Osteocyte (in vitro differentiated cells): ENCODE data around the gene SAV1. TPM values are rescaled to one million over a fixed set of nuclear protein-coding genes. Genes with fewer than 3 reads are reported as not detected.

Experiments used
- DNase-seq: peaks from one replicate; pipeline ENCODE4 v3.0.0; 2021; ENCODE audit warnings: mixed read lengths; ENCODE audit not compliant: unreplicated experiment; ENCODE audit errors: extremely low spot score
- H3K27ac Mint-ChIP-seq: one replicate; pipeline ENCODE4 v1.8.0; 2021; ENCODE audit warnings: mild to moderate bottlenecking, mixed read lengths; ENCODE audit not compliant: unreplicated experiment
- H3K27me3 Mint-ChIP-seq: one replicate; pipeline ENCODE4 v1.8.0; 2021; ENCODE audit warnings: mixed read lengths; ENCODE audit not compliant: unreplicated experiment
- H3K36me3 Mint-ChIP-seq: one replicate; pipeline ENCODE4 v1.8.0; 2021; ENCODE audit warnings: mixed read lengths; ENCODE audit not compliant: unreplicated experiment
- H3K4me1 Mint-ChIP-seq: one replicate; pipeline ENCODE4 v1.8.0; 2021; ENCODE audit warnings: mixed read lengths; ENCODE audit not compliant: unreplicated experiment
- H3K4me3 Mint-ChIP-seq: one replicate; pipeline ENCODE4 v1.8.0; 2021; ENCODE audit warnings: mild to moderate bottlenecking, moderate library complexity, mixed read lengths; ENCODE audit not compliant: unreplicated experiment
- H3K9me3 Mint-ChIP-seq: one replicate; pipeline ENCODE4 v1.8.0; 2021; ENCODE audit warnings: mixed read lengths; ENCODE audit not compliant: unreplicated experiment
- total RNA-seq: library from RNA; stranded (reverse); gene quantifications from 2 replicates; pipeline ENCODE4 v1.2.1, GENCODE V29; 2021
- TF ChIP-seq, protein P1 (sequence below): fragments of 200-600 bp; sonication (generic); IDR thresholded peaks from 2 replicates; pipeline ENCODE4 v1.5.0; 2021; ENCODE audit warnings: antibody characterized with exemption, mild to moderate bottlenecking, moderate library complexity

Gene SAV1
- total RNA-seq, 1 donor from 2014 or later, result 47.9 TPM

DNA sequence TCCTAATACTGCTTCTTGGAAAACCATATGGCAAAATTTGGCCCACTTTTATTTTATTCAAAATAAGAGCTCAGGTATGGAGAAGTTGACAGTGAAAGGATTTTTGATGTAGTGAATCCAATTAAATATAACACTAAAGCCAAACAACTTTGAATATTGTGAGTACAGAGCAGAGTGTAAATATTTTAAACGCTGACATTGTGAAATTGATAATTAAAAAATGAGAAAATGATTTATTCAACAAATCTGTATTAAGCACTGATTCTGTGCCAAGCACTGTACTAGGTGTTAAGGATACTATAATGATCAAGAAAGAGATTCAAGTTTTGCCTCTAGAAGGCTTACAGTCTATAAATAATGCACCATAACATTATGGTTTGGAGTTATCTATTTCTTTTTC is 57.6 kb downstream of the SAV1 start:
- TF ChIP-seq, protein P1, sequence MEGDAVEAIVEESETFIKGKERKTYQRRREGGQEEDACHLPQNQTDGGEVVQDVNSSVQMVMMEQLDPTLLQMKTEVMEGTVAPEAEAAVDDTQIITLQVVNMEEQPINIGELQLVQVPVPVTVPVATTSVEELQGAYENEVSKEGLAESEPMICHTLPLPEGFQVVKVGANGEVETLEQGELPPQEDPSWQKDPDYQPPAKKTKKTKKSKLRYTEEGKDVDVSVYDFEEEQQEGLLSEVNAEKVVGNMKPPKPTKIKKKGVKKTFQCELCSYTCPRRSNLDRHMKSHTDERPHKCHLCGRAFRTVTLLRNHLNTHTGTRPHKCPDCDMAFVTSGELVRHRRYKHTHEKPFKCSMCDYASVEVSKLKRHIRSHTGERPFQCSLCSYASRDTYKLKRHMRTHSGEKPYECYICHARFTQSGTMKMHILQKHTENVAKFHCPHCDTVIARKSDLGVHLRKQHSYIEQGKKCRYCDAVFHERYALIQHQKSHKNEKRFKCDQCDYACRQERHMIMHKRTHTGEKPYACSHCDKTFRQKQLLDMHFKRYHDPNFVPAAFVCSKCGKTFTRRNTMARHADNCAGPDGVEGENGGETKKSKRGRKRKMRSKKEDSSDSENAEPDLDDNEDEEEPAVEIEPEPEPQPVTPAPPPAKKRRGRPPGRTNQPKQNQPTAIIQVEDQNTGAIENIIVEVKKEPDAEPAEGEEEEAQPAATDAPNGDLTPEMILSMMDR, result no peak

DNA sequence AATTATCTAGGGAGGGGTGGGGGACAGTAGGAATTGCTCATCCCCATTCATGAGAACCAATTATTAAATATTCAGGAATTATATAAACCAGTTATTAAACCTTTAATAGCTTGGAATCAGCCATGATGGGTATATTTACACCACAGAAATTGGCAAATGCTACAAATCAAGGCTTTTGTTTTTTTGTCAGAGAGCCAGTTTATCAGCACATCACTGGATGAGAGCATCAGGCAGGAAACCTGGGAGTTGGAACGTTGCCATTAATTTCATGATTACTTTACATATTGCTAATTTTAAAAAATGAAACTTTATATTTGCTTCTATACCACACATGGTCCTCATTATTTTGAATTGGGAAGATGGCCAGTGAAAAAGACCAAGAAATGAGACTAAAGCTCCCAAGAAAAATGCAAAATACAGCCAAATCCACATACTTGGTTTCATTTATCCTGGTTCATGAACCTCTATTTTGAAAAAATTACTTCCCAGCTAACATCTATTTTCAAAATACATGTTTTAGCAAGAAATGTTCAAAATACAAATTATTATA is 59.7 kb downstream of the SAV1 start:
- H3K27ac Mint-ChIP-seq, result no peak overlapping the region
- TF ChIP-seq, protein P1, result no peak
- H3K4me1 Mint-ChIP-seq, result peaks cover 13% of the 10 kb centered on the region
- H3K36me3 Mint-ChIP-seq, result peaks cover 8% of the 10 kb centered on the region
- DNase-seq, result no peak
- H3K4me3 Mint-ChIP-seq, result no peak overlapping the region
- no peaks in the 10 kb centered on the region for H3K9me3 Mint-ChIP-seq
- no peaks in the 10 kb centered on the region for H3K27me3 Mint-ChIP-seq

More for the DNA sequence above, 57.6 kb downstream of the SAV1 start:
- Mint-ChIP-seq H3K27me3 (no peaks in the 10 kb centered on the region), H3K27ac (no peak overlapping the region), H3K9me3 (no peaks in the 10 kb centered on the region), H3K36me3 (peaks cover 18% of the 10 kb centered on the region), H3K4me3 (no peak overlapping the region), H3K4me1 (peaks cover 12% of the 10 kb centered on the region)
- DNase-seq, result no peak

- H3K36me3 Mint-ChIP-seq, result peaks cover 8% of the 10 kb centered on the region
These were observed 60.3 kb downstream of the SAV1 start for GRCh38 chr14:50607761-50608160.

GRCh38 chr14:50607181-50607580 is 60.9 kb downstream of the SAV1 start:
- TF ChIP-seq, protein P1, result no peak
- Mint-ChIP-seq H3K36me3 (peaks cover 8% of the 10 kb centered on the region), H3K9me3 (no peaks in the 10 kb centered on the region), H3K4me3 (no peak overlapping the region), H3K27me3 (no peaks in the 10 kb centered on the region), H3K4me1 (peaks cover 13% of the 10 kb centered on the region), H3K27ac (no peak overlapping the region)
- DNase-seq, result no peak

More at GRCh38 chr14:50607761-50608160, 60.3 kb downstream of the SAV1 start:
- Mint-ChIP-seq H3K4me1 (peaks cover 13% of the 10 kb centered on the region), H3K27ac (no peak overlapping the region), H3K27me3 (no peaks in the 10 kb centered on the region), H3K4me3 (no peak overlapping the region), H3K9me3 (no peaks in the 10 kb centered on the region)
- TF ChIP-seq, protein P1, result no peak
- no peak for DNase-seq

DNA sequence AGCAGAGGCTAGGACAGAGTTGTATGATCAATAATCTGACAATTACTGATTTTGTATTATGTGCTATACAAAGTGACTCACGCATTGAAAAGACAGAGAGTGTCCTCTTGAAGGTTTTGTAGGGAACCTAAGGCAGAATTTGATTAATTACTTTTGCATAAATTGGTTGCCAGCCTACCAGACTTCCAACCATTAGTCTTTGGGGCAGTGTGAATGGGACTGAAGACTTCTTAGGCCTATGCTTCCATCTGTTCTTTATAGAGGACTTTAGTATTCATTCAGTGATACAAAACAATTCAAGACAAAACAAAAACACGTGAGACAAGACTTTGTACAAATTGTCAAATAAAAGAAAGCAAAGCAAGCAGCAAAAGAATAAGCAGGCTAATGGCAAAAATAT is 61.6 kb downstream of the SAV1 start:
- no peak for DNase-seq
- no peaks in the 10 kb centered on the region for H3K27me3 Mint-ChIP-seq
- TF ChIP-seq, protein P1, result no peak
- H3K36me3 Mint-ChIP-seq, result peaks cover 8% of the 10 kb centered on the region
- no peaks in the 10 kb centered on the region for H3K9me3 Mint-ChIP-seq
- H3K4me1 Mint-ChIP-seq, result peaks cover 13% of the 10 kb centered on the region
- H3K4me3 Mint-ChIP-seq, result no peak overlapping the region
- H3K27ac Mint-ChIP-seq, result no peak overlapping the region
